A549 (cell line): ENCODE measurements around the gene DNM1. TPM values are rescaled to one million over a fixed set of nuclear protein-coding genes. Genes with fewer than 3 reads are reported as not detected.
A peak's percentile ranks its signal among the peaks of the same experiment; 100 is the strongest.

Experiments used
- ATAC-seq, 2 experiments: fragments of 200-7000 bp in 1 of 2; fragments of >200 bp in 1 of 2; cut with Nextera tagmentation in 1 of 2; cut with Tn5 transposase in 1 of 2; 3 replicates each; pipeline versions ENCODE4 v1.8.0 to v1.9.1; 2018 to 2020; ENCODE audit warnings: mild to moderate bottlenecking in 1 of 2, moderate library complexity in 1 of 2
- CTCF ChIA-PET: fragments of 300-600 bp; sonication (Branson Sonifier 250); formaldehyde crosslinking; extraction: SDS; loops from one replicate; lab custom pipeline; 2021; ENCODE audit warnings: antibody characterized with exemption, inconsistent platforms; lab: Yijun Ruan, JAX
- POLR2A ChIA-PET: fragments of 350-600 bp; formaldehyde crosslinking; extraction: SDS; loops from one replicate; lab custom pipeline; 2021; ENCODE audit warnings: antibody characterized with exemption, inconsistent platforms; lab: Yijun Ruan, JAX
- DNase-seq, 2 experiments: peaks; one replicate each; pipeline versions ENCODE4 v3.0.0 to v3.0.0-alpha.2; 2011 to 2016; ENCODE audit warnings: low read depth in 1 of 2, low spot score in 1 of 2
- FAIRE-seq: peaks from 2 replicates; lab custom pipeline; 2011; peaks lifted over from hg19 to GRCh38; lab: Jason Lieb, UNC
- H3K27ac ChIP-seq, 2 experiments: fragments of >200 bp; sonication (Bioruptor Twin); formaldehyde crosslinking; 3 replicates each; pipeline ENCODE4 v1.5.1; 2016 to 2017
- H3K4me1 ChIP-seq: fragments of >200 bp; sonication (Bioruptor Twin); formaldehyde crosslinking; 3 replicates; pipeline ENCODE4 v1.6.1; 2016
- H3K4me2 ChIP-seq: fragments of >200 bp; sonication (Bioruptor Twin); formaldehyde crosslinking; 3 replicates; pipeline ENCODE4 v1.6.1; 2016
- H3K4me3 ChIP-seq: fragments of >200 bp; sonication (Bioruptor Twin); formaldehyde crosslinking; 3 replicates; pipeline ENCODE4 v1.5.1; 2016
- H3K9me3 ChIP-seq: fragments of >200 bp; sonication (Bioruptor Twin); formaldehyde crosslinking; 3 replicates; pipeline ENCODE4 v1.6.1; 2016
- ATOH8 ChIP-seq: fragments of 250-450 bp; sonication (Bioruptor Pico); IDR thresholded peaks from 2 replicates; pipeline ENCODE4 v1.5.0; 2020; ENCODE audit warnings: low read depth, mild to moderate bottlenecking, moderate library complexity
- CTCF ChIP-seq: fragments of >200 bp; sonication (Bioruptor Twin); formaldehyde crosslinking; IDR thresholded peaks from 3 replicates; pipeline ENCODE4 v1.5.1; 2016
- E2F6 ChIP-seq: IDR thresholded peaks from 2 replicates; pipeline ENCODE4 v1.6.1; 2012; ENCODE audit warnings: low read depth, borderline replicate concordance
- ELK1 ChIP-seq: fragments of 150-350 bp; IDR thresholded peaks from 2 replicates; pipeline ENCODE4 v1.6.1; 2014; ENCODE audit warnings: low read depth, mild to moderate bottlenecking, low read length
- EP300 ChIP-seq, 2 experiments: fragments of >200 bp; sonication (Bioruptor Twin); formaldehyde crosslinking; IDR thresholded peaks; 2 replicates in 1 of 2; 3 replicates in 1 of 2; pipeline ENCODE4 v1.6.1; 2016 to 2017
- FOXS1 ChIP-seq: fragments of 250-450 bp; sonication (Bioruptor Pico); IDR thresholded peaks from 2 replicates; pipeline ENCODE4 v1.5.0; 2020; ENCODE audit warnings: mild to moderate bottlenecking, moderate library complexity
- HES2 ChIP-seq: fragments of >200 bp; sonication (Bioruptor Twin); formaldehyde crosslinking; IDR thresholded peaks from 2 replicates; pipeline ENCODE4 v1.6.1; 2016
- HEYL ChIP-seq: fragments of 250-450 bp; sonication (Bioruptor Pico); IDR thresholded peaks from 2 replicates; pipeline ENCODE4 v1.8.0; 2021; ENCODE audit warnings: mild to moderate bottlenecking, moderate library complexity
- HOXA7 ChIP-seq: fragments of 250-450 bp; sonication (Bioruptor Pico); IDR thresholded peaks from 2 replicates; pipeline ENCODE4 v1.5.0; 2020; ENCODE audit warnings: mild to moderate bottlenecking, moderate library complexity
- JUNB ChIP-seq: fragments of >200 bp; sonication (Bioruptor Twin); formaldehyde crosslinking; IDR thresholded peaks from 2 replicates; pipeline ENCODE4 v1.6.1; 2016
- KDM5A ChIP-seq: fragments of 200-600 bp; sonication (generic); IDR thresholded peaks from 2 replicates; pipeline ENCODE4 v1.6.1; 2016; ENCODE audit warnings: antibody characterized with exemption, mild to moderate bottlenecking
- NPAS2 ChIP-seq: fragments of 250-450 bp; sonication (Bioruptor Pico); IDR thresholded peaks from 2 replicates; pipeline ENCODE4 v1.8.0; 2022; ENCODE audit warnings: mild to moderate bottlenecking, moderate library complexity, borderline replicate concordance
- REST ChIP-seq: fragments of 200-600 bp; sonication (generic); IDR thresholded peaks from 2 replicates; pipeline ENCODE4 v1.6.1; 2016; ENCODE audit warnings: antibody characterized with exemption, mild to moderate bottlenecking, moderate library complexity
- TFCP2L1 ChIP-seq: fragments of 250-450 bp; sonication (Bioruptor Pico); IDR thresholded peaks from 2 replicates; pipeline ENCODE4 v1.5.0; 2021; ENCODE audit warnings: mild to moderate bottlenecking
- ZFP36 ChIP-seq: fragments of 450-650 bp; IDR thresholded peaks from 2 replicates; pipeline ENCODE4 v1.6.1; 2014; ENCODE audit warnings: borderline replicate concordance; ENCODE audit not compliant: partially characterized antibody
- WGBS: methylation state at CpG from one replicate; pipeline ENCODE4 v1.1.6; 2017; ENCODE audit errors: missing lambda C conversion rate; 5-methylcytosine and 5-hydroxymethylcytosine counted together
- polyA plus RNA-seq, 4 experiments: library from polyadenylated mRNA; depleted of rRNA in 3 of 4; stranded (reverse); fragments of >200 nt; fragmentation: RNase III in 1 of 4; extraction: RNeasy Plus Mini Kit Qiagen cat#74134 plus additional on column Dnase treatment in 1 of 4; gene quantifications; 2 replicates in 3 of 4; 3 replicates in 1 of 4; pipeline ENCODE4 v1.2.3, GENCODE V29; 2011 to 2017
- TF ChIP-seq, protein P1 (sequence below): IDR thresholded peaks from 2 replicates; pipeline ENCODE4 v1.6.1; 2012

Gene DNM1
- polyA plus RNA-seq, 2 of the 4 experiments (the other 2 are of a cell fraction): 60.2 to 139 TPM

GRCh38 chr9:128155736-128156500, 47.3 kb upstream of the DNM1 start:
- 78% methylated on average over 7 of the region's 7 CpGs for WGBS
- CTCF ChIA-PET: interaction anchor here (2.2 to 6.3 kb wide), 2 partner anchors 31 to 38 kb away, joined by 9 to 24 read pairs; no protein-coding TSS in a partner anchor
- POLR2A ChIA-PET: interaction anchor here (1.0 kb wide), 1 partner anchor 13 kb away, joined by 3 read pairs; no protein-coding TSS in a partner anchor
- no peak for TF ChIP-seq E2F6
- TF ChIP-seq ATOH8 (CRISPR knock-in tag): no peak
- no peak for TF ChIP-seq REST
- TF ChIP-seq ELK1: no peak
- no peak for TF ChIP-seq ZFP36
- TF ChIP-seq, protein P1, sequence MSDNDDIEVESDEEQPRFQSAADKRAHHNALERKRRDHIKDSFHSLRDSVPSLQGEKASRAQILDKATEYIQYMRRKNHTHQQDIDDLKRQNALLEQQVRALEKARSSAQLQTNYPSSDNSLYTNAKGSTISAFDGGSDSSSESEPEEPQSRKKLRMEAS: no peak
- no peak for TF ChIP-seq FOXS1
- no peak for TF ChIP-seq NPAS2 (CRISPR knock-in tag)
- TF ChIP-seq KDM5A: no peak
- TF ChIP-seq HES2: no peak
- no peak for TF ChIP-seq JUNB
- no peak for TF ChIP-seq HEYL (CRISPR knock-in tag)
- TF ChIP-seq CTCF: no peak
- no peak for TF ChIP-seq HOXA7 (CRISPR knock-in tag)
- no peak for TF ChIP-seq TFCP2L1
- ATAC-seq (no peak), FAIRE-seq (no peak), DNase-seq (no peak)
- no peaks in the 10 kb centered on the region for H3K9me3 ChIP-seq
- H3K27ac ChIP-seq: no peak overlapping the region
- H3K4me2 ChIP-seq: no peak overlapping the region
- H3K4me1 ChIP-seq: peaks cover 9% of the 10 kb centered on the region; the same call in 1 of the 3 replicates
- no peak overlapping the region for H3K4me3 ChIP-seq

DNA sequence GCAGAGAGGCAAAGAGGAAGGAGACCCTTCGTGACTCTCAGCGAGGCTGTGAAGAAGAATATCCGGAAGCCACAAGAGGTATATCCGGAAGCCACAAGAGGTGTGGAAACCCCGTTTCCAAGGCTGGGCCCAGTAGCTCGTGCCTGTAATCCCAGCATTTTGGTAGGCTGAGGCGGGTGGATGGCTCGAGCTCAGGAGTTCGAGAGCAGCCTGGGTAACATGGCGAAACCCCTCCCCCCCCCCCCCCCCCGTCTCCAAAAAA, 43.7 kb upstream of the DNM1 start:
- peaks cover 11% of the 10 kb centered on the region; the same call in 1 of the 3 replicates for H3K4me1 ChIP-seq
- POLR2A ChIA-PET: interaction anchor here (0.7 to 1.6 kb wide), 10 partner anchors 8 to 117 kb away, joined by 3 to 12 read pairs (median 4); partner anchors contain the start of genes GOLGA2 and SWI5
- TF ChIP-seq HOXA7 (CRISPR knock-in tag) (0 out of 2 replicates have a peak, but pooled peaks have one; percentile 17), E2F6 (0 out of 2 replicates have a peak, but pooled peaks have one; percentile 17), EP300 (IDR thresholded peaks at IDR 0.05) (no peak)
- ATAC-seq (peak; percentile 9 to 20; a peak in 5 of 6 replicates), DNase-seq (no peak), FAIRE-seq (no peak)
- peak overlapping the region; percentile 44 for H3K4me3 ChIP-seq
- CTCF ChIA-PET: interaction anchor here (1.5 to 3.2 kb wide), 2 partner anchors 22 to 42 kb away, joined by 5 to 14 read pairs; no protein-coding TSS in a partner anchor
- no peaks in the 10 kb centered on the region for H3K9me3 ChIP-seq
- WGBS: 46% methylated on average over 11 of the region's 11 CpGs
- H3K27ac ChIP-seq: peak overlapping the region; percentile 86 to 87
- peak overlapping the region; percentile 82 for H3K4me2 ChIP-seq
